Endodermal cell (in vitro differentiated cells): ENCODE measurements around the gene ANO5. TPM values are rescaled to one million over a fixed set of nuclear protein-coding genes. Genes with fewer than 3 reads are reported as not detected.
"Not testable (repeated sequence)": the region's sequence is repeated elsewhere in the genome, so short reads cannot be mapped to it uniquely, and the experiment has no call there.

Source experiments
- DNase-seq: peaks from one replicate; pipeline ENCODE4 v3.0.0-alpha.2; 2017
- H3K27ac ChIP-seq: 2 replicates; pipeline ENCODE4 v1.5.1; 2013; ENCODE audit warnings: mild to moderate bottlenecking, low read depth, low read length, moderate library complexity
- H3K27me3 ChIP-seq: 2 replicates; pipeline ENCODE4 v1.6.1; 2013; ENCODE audit warnings: mild to moderate bottlenecking, low read length, moderate library complexity; ENCODE audit not compliant: insufficient read depth, control insufficient read depth, poor library complexity, severe bottlenecking
- H3K36me3 ChIP-seq: 2 replicates; pipeline ENCODE4 v1.7.0; 2013; ENCODE audit warnings: mild to moderate bottlenecking, low read length, moderate library complexity; ENCODE audit not compliant: control insufficient read depth, insufficient read depth
- H3K4me1 ChIP-seq: one replicate; pipeline ENCODE4 v1.7.0; 2013; ENCODE audit warnings: low read length; ENCODE audit not compliant: control insufficient read depth, insufficient read depth
- H3K4me3 ChIP-seq: 2 replicates; pipeline ENCODE4 v1.5.1; 2013; ENCODE audit warnings: mild to moderate bottlenecking, low read length, moderate library complexity
- H3K9ac ChIP-seq: 2 replicates; pipeline ENCODE4 v1.6.1; 2013; ENCODE audit warnings: mild to moderate bottlenecking, low read length, moderate library complexity; ENCODE audit not compliant: poor library complexity, severe bottlenecking; ENCODE audit errors: extremely low read depth
- H3K9me3 ChIP-seq: 2 replicates; pipeline ENCODE4 v1.6.1; 2013; ENCODE audit warnings: mild to moderate bottlenecking, low read length, moderate library complexity; ENCODE audit not compliant: control insufficient read depth
- H3K27ac Mint-ChIP-seq: 2 replicates; pipeline ENCODE4 v1.8.0; 2020; ENCODE audit warnings: mixed read lengths
- H3K27me3 Mint-ChIP-seq: 2 replicates; pipeline ENCODE4 v1.8.0; 2021; ENCODE audit warnings: mild to moderate bottlenecking, mixed read lengths; ENCODE audit not compliant: insufficient read depth
- H3K36me3 Mint-ChIP-seq: 2 replicates; pipeline ENCODE4 v1.8.0; 2020; ENCODE audit warnings: low read depth, mixed read lengths
- H3K4me1 Mint-ChIP-seq: 2 replicates; pipeline ENCODE4 v1.8.0; 2020; ENCODE audit warnings: mixed read lengths
- H3K4me3 Mint-ChIP-seq: 2 replicates; pipeline ENCODE4 v1.8.0; 2020; ENCODE audit warnings: mild to moderate bottlenecking, moderate library complexity, mixed read lengths
- H3K9me3 Mint-ChIP-seq: 2 replicates; pipeline ENCODE4 v1.8.0; 2020; ENCODE audit warnings: mild to moderate bottlenecking, mixed read lengths
- WGBS, 2 experiments: methylation state at CpG; one replicate each; pipeline versions ENCODE4 v1.1.5 to v1.1.7; 2013; ENCODE audit warnings: missing lambda C conversion rate in 2 of 2, mixed read lengths in 1 of 2; ENCODE audit not compliant: insufficient coverage in 1 of 2, insufficient read length in 1 of 2; 5-methylcytosine and 5-hydroxymethylcytosine counted together
- total RNA-seq, 2 donors: library from RNA; stranded (reverse); fragmentation: NEBNext Ultra II Directional in 1 of 2; extraction: Animal tissue kit (Norgen Biotek cat#: 25700) in 1 of 2; gene quantifications; 2 replicates in 1 of 2; 3 replicates in 1 of 2; pipeline ENCODE4 v1.2.1, GENCODE V29; 2021
- TF ChIP-seq, protein P1 (sequence below): fragments of 200-600 bp; sonication (generic); conservative IDR thresholded peaks from 2 replicates; pipeline ENCODE4 v1.5.0; 2021; ENCODE audit warnings: antibody characterized with exemption, mild to moderate bottlenecking

Gene ANO5
- total RNA-seq, 2 donors from 2014 or later: 6.2 to 8.9 TPM

DNA sequence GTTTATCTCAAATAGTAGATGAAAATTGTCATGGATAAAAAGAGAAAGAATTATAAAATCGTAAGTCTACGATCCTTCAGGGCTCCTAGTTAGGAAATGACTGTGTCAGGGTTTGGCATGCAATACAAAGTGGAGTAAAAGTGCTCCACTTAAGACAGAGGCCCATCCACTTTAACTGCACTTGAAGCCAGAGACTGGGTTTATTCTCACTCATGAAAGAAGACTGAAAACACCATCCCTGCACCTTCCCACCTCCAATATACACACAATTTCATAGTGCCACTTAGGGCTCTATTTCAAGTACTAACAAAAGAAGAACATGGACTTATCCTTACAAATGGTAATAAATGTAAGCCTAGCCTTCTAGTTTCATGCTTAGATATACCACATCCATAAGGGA lies 70.7 kb downstream of the ANO5 start:
- H3K4me3 Mint-ChIP-seq: no peak overlapping the region
- Histone ChIP-seq H3K4me1 (no peaks in the 10 kb centered on the region), H3K36me3 (no peaks in the 10 kb centered on the region), H3K9ac (no peak overlapping the region), H3K9me3 (no peaks in the 10 kb centered on the region), H3K4me3 (no peak overlapping the region), H3K27ac (no peak overlapping the region), H3K27me3 (no peaks in the 10 kb centered on the region)
- H3K36me3 Mint-ChIP-seq: no peaks in the 10 kb centered on the region
- 88 to 100% methylated on average over 2 of the region's 2 CpGs for WGBS, 2 experiments
- no peaks in the 10 kb centered on the region for H3K27me3 Mint-ChIP-seq
- no peaks in the 10 kb centered on the region for H3K4me1 Mint-ChIP-seq
- DNase-seq: no peak
- no peak overlapping the region for H3K27ac Mint-ChIP-seq
- TF ChIP-seq, protein P1, sequence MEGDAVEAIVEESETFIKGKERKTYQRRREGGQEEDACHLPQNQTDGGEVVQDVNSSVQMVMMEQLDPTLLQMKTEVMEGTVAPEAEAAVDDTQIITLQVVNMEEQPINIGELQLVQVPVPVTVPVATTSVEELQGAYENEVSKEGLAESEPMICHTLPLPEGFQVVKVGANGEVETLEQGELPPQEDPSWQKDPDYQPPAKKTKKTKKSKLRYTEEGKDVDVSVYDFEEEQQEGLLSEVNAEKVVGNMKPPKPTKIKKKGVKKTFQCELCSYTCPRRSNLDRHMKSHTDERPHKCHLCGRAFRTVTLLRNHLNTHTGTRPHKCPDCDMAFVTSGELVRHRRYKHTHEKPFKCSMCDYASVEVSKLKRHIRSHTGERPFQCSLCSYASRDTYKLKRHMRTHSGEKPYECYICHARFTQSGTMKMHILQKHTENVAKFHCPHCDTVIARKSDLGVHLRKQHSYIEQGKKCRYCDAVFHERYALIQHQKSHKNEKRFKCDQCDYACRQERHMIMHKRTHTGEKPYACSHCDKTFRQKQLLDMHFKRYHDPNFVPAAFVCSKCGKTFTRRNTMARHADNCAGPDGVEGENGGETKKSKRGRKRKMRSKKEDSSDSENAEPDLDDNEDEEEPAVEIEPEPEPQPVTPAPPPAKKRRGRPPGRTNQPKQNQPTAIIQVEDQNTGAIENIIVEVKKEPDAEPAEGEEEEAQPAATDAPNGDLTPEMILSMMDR: no peak
- no peaks in the 10 kb centered on the region for H3K9me3 Mint-ChIP-seq

DNA sequence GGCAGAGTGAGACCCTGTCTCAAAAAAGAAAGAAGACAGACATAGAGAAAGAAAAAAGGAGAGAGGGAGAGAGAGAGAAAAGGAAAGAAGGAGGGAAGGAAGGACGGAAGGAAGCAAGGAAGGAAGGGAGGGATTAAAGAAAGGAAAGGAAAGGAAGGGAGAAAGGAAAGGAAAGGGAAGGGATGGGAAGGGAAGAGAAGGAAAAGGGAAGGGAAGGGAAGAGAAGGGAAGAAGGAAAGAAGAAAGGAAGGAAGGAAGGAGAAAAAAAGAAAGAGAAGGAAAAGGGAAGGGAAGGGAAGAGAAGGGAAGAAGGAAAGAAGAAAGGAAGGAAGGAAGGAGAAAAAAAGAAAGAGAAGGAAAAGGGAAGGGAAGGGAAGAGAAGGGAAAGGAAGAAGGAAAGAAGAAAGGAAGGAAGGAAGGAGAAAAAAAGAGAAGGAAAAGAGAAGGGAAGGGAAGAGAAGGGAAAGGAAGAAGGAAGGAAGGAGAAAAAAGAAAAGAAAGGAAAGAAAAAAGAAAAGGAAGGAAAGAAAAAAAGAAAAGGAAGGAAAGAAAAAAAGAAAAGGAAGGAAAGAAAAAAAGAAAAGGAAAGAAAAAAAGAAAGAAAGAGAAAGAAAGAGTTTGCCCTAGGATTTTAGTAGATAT lies 76.2 kb downstream of the ANO5 start:
- not testable (repeated sequence) for H3K36me3 ChIP-seq, H3K27me3 ChIP-seq, H3K27me3 Mint-ChIP-seq, H3K4me3 ChIP-seq, H3K27ac ChIP-seq, H3K9me3 ChIP-seq, H3K4me3 Mint-ChIP-seq, H3K9me3 Mint-ChIP-seq, H3K9ac ChIP-seq, H3K36me3 Mint-ChIP-seq, H3K27ac Mint-ChIP-seq, H3K4me1 Mint-ChIP-seq, DNase-seq, H3K4me1 ChIP-seq
- WGBS, 2 experiments: 75 to 88% methylated on average over 1 of the region's 1 CpG

DNA sequence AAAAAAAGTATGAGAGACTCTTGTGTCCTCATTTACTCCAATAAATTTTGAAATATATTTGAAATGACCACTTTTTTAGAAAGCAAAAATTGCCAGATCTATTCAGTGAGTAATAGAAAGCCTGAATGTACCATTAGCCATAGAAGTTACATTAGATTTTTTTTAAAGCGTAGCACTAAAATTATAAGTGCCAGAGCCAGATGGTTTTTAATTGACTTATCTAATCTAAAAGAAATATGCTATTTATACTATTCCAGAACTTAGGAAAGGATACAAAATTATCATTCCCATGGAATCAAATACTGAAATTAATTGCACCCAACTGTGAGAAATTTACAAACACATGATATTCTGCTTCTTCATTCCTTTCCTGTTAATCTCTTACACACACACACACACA lies 80.9 kb downstream of the ANO5 start:
- Histone ChIP-seq H3K9ac (no peak overlapping the region), H3K4me3 (no peak overlapping the region), H3K27me3 (no peaks in the 10 kb centered on the region), H3K27ac (no peak overlapping the region), H3K9me3 (no peaks in the 10 kb centered on the region), H3K36me3 (no peaks in the 10 kb centered on the region), H3K4me1 (peaks cover 2% of the 10 kb centered on the region)
- no peak overlapping the region for H3K4me3 Mint-ChIP-seq
- no peaks in the 10 kb centered on the region for H3K27me3 Mint-ChIP-seq
- no peak for DNase-seq
- no peak overlapping the region for H3K27ac Mint-ChIP-seq
- no peaks in the 10 kb centered on the region for H3K9me3 Mint-ChIP-seq
- H3K4me1 Mint-ChIP-seq: peaks cover 10% of the 10 kb centered on the region
- no peaks in the 10 kb centered on the region for H3K36me3 Mint-ChIP-seq
- 100% methylated on average over 1 of the region's 1 CpG; no CpG with 5 or more reads in 1 of the 2 experiments for WGBS, 2 experiments
- TF ChIP-seq, protein P1: no peak

DNA sequence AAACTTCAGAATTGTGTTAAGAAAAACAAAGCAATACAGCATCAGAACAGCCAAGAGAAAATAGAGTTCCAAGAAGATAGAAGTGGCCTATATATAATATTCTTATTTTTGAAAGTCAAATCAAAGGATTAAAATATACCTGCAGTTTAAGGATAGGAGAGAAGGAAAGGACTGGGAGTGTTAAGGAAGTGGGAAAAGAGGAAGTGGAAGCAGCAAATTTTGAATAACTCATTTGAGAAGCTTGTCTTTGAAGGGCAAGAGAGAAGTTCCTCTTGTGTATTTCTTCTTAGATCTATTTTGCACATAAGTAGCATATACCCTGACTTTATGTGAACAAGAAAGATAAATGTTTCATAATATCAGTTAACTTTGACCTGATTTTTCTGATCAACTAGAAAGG lies 82.7 kb downstream of the ANO5 start:
- H3K4me1 Mint-ChIP-seq: peaks cover 22% of the 10 kb centered on the region
- peaks cover 5% of the 10 kb centered on the region for H3K4me1 ChIP-seq

More for the DNA sequence above, 82.7 kb downstream of the ANO5 start:
- Mint-ChIP-seq H3K36me3 (no peaks in the 10 kb centered on the region), H3K4me3 (no peak overlapping the region), H3K9me3 (no peaks in the 10 kb centered on the region), H3K27ac (no peak overlapping the region), H3K27me3 (no peaks in the 10 kb centered on the region)
- Histone ChIP-seq H3K27me3 (no peaks in the 10 kb centered on the region), H3K9me3 (no peaks in the 10 kb centered on the region), H3K36me3 (no peaks in the 10 kb centered on the region), H3K27ac (no peak overlapping the region), H3K4me3 (no peak overlapping the region), H3K9ac (no peak overlapping the region)
- DNase-seq: no peak
- TF ChIP-seq, protein P1: no peak
